ENCODE measurements around the gene CACNB3. TPM values are rescaled to one million over a fixed set of nuclear protein-coding genes. Genes with fewer than 3 reads are reported as not detected.

The CACNB3 gene
- polyA plus RNA-seq, 6 donors from 2014 or later: 0.17 to 1.0 (median 0.23) TPM; not detected in 3

DNA sequence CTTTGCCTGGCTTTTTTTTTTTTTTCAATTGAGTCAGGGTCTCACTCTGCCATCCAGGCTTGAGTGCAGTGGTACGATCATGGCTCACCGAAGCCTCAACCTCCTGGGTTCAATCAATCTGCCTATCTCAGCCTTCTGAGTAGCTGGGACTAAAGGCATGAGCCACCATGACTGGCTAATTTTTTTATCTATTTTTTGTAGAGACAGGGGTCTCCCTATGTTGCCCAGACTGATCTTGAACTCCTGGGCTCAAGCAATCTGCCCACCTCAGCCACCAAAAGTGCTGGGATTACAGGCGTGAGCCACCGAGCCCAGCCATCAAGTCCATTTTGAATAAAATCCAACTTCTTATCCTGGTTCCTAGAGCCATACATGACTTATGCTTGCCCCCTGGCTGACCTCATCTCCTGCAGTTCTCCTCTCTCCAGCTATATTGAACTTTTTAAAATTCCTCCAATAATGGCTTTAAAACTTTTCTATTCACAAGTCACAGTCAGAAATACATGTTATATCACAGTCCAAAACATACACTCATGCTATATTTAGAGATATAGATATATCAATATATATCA lies 57.7 kb downstream of the CACNB3 start:
- no peak for ATAC-seq (ENCODE audit: low read depth in 2 of 2)
- H3K27ac Mint-ChIP-seq: no peak overlapping the region

More for the DNA sequence above, 57.7 kb downstream of the CACNB3 start:
- no peaks in the 10 kb centered on the region for H3K36me3 Mint-ChIP-seq
- no peaks in the 10 kb centered on the region for H3K9me3 Mint-ChIP-seq
- H3K27me3 Mint-ChIP-seq: peaks cover 15 to 33% (median 17%) of the 10 kb centered on the region in 3 donors
- no peak for DNase-seq
- H3K4me1 Mint-ChIP-seq: no peaks in the 10 kb centered on the region
- no peak overlapping the region for H3K4me3 Mint-ChIP-seq

Other genes starting within 250 kb of the CACNB3 start
- gene LALBA, start 248.4 kb upstream of the CACNB3 start, polyA plus RNA-seq (ENCODE audit: low read depth in 6 of 6): not detected
- gene KANSL2, start 136.3 kb upstream of the CACNB3 start, polyA plus RNA-seq (ENCODE audit: low read depth in 6 of 6): 10 to 100 TPM; 32.5 to 65.2 (median 41.3) TPM
- gene CCNT1, start 101.8 kb upstream of the CACNB3 start, polyA plus RNA-seq (ENCODE audit: low read depth in 6 of 6): 10 to 100 TPM; 13.8 to 34.5 (median 26.4) TPM
- not detected for gene ADCY6, start 29.4 kb upstream of the CACNB3 start, polyA plus RNA-seq (ENCODE audit: low read depth in 6 of 6)
- 10 to 100 TPM in 5 of 6 donors, 1 to 10 TPM in 1; 9.1 to 51.3 (median 29.9) TPM for gene DDX23, start 33.7 kb downstream of the CACNB3 start, polyA plus RNA-seq (ENCODE audit: low read depth in 6 of 6)
- gene RND1, start 47.4 kb downstream of the CACNB3 start, polyA plus RNA-seq (ENCODE audit: low read depth in 6 of 6): 1 to 10 TPM; 2.0 to 3.8 (median 3.0) TPM
- gene FKBP11, start 107.0 kb downstream of the CACNB3 start, polyA plus RNA-seq (ENCODE audit: low read depth in 6 of 6): 10 to 100 TPM; 29.3 to 35.6 (median 32.7) TPM
- gene ARF3, start 139.0 kb downstream of the CACNB3 start, polyA plus RNA-seq (ENCODE audit: low read depth in 6 of 6): 10 to 100 TPM; 21.7 to 40.3 (median 25.8) TPM
- gene WNT10B, start 153.2 kb downstream of the CACNB3 start, polyA plus RNA-seq (ENCODE audit: low read depth in 6 of 6): not detected
- under 1 TPM in 1 of 6 donors, not detected in 5; 0.23 TPM for gene WNT1, start 159.8 kb downstream of the CACNB3 start, polyA plus RNA-seq (ENCODE audit: low read depth in 6 of 6)
- gene DDN, start 180.9 kb downstream of the CACNB3 start, polyA plus RNA-seq (ENCODE audit: low read depth in 6 of 6): under 1 TPM in 5 of 6 donors, not detected in 1; 0.12 to 0.52 (median 0.20) TPM
- 10 to 100 TPM; 36.2 to 76.2 (median 52.1) TPM for gene PRKAG1, start 200.3 kb downstream of the CACNB3 start, polyA plus RNA-seq (ENCODE audit: low read depth in 6 of 6)
- 10 to 100 TPM in 3 of 6 donors, 1 to 10 TPM in 3; 2.6 to 33.6 (median 9.7) TPM for gene KMT2D, start 242.3 kb downstream of the CACNB3 start, polyA plus RNA-seq (ENCODE audit: low read depth in 6 of 6)

All from naive B cell (primary cell).